Neural crest cell (in vitro differentiated cells): ENCODE results near the gene ZNF710. TPM values are rescaled to one million over a fixed set of nuclear protein-coding genes. Genes with fewer than 3 reads are reported as not detected.

Experiments used
- DNase-seq: peaks from one replicate; pipeline ENCODE4 v3.0.0; 2021; ENCODE audit warnings: low read depth, mixed read lengths, low spot score
- H3K27ac Mint-ChIP-seq: one replicate; pipeline ENCODE4 v1.8.0; 2021; ENCODE audit warnings: mild to moderate bottlenecking, mixed read lengths; ENCODE audit not compliant: unreplicated experiment
- H3K27me3 Mint-ChIP-seq: 2 replicates; pipeline ENCODE4 v1.8.0; 2021; ENCODE audit warnings: low read depth, mild to moderate bottlenecking, mixed read lengths
- H3K36me3 Mint-ChIP-seq: 2 replicates; pipeline ENCODE4 v1.8.0; 2021; ENCODE audit warnings: low read depth, mild to moderate bottlenecking, mixed read lengths
- H3K4me1 Mint-ChIP-seq: 2 replicates; pipeline ENCODE4 v1.8.0; 2021; ENCODE audit warnings: mixed read lengths
- H3K4me3 Mint-ChIP-seq: one replicate; pipeline ENCODE4 v1.8.0; 2021; ENCODE audit warnings: mild to moderate bottlenecking, mixed read lengths
- H3K9me3 Mint-ChIP-seq: 2 replicates; pipeline ENCODE4 v1.8.0; 2021; ENCODE audit warnings: mixed read lengths
- CTCF ChIP-seq: fragments of 200-600 bp; sonication (generic); conservative IDR thresholded peaks from 2 replicates; pipeline ENCODE4 v1.5.0; 2021; ENCODE audit warnings: antibody characterized with exemption, mild to moderate bottlenecking
- total RNA-seq: library from RNA; stranded (reverse); gene quantifications from 2 replicates; pipeline ENCODE4 v1.2.1, GENCODE V29; 2021

Gene ZNF710
- total RNA-seq, 1 donor from 2014 or later, result 64.4 TPM

- Mint-ChIP-seq H3K4me3 (no peak overlapping the region), H3K4me1 (peaks cover 42% of the 10 kb centered on the region), H3K27me3 (no peaks in the 10 kb centered on the region), H3K27ac (peak overlapping the region; percentile 75), H3K9me3 (no peaks in the 10 kb centered on the region), H3K36me3 (no peaks in the 10 kb centered on the region)
- TF ChIP-seq CTCF, result no peak
- no peak for DNase-seq
Measured at GRCh38 chr15:90020021-90020735, 19.1 kb downstream of the ZNF710 start.

DNA sequence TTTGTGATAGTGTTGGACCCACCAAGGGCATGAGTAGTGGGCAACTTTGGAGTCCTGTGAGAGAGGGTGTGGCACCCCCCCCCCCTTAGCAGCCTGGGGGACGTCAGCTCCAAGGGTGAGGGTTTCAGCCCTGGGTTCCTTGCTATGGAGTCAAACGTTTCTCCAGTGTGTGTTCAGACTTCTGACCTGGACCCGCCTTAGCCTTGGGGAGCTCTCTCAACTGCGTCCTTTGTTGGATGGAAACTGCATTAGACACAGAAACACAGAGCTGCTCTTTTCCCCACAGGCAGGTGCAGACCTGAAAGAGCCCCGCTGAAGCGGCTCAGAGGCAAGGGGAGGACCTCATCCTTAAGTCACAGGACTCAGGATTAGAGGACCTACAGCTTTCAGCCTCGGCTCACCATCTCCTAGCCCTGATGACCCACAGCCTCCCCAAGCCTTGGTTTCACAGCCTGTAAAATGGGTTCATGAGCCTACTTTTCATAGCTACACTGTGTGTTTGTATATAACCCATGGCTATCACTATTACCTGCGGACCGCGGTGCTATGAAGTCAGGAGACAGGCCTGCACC is 19.9 kb downstream of the ZNF710 start:
- Mint-ChIP-seq H3K36me3 (no peaks in the 10 kb centered on the region), H3K27me3 (no peaks in the 10 kb centered on the region), H3K9me3 (no peaks in the 10 kb centered on the region), H3K4me3 (no peak overlapping the region), H3K4me1 (peaks cover 42% of the 10 kb centered on the region), H3K27ac (no peak overlapping the region)
- no peak for TF ChIP-seq CTCF
- no peak for DNase-seq

GRCh38 chr15:90022345-90022744 is 21.2 kb downstream of the ZNF710 start:
- no peaks in the 10 kb centered on the region for H3K36me3 Mint-ChIP-seq
- H3K4me3 Mint-ChIP-seq, result no peak overlapping the region
- no peak for DNase-seq
- peaks cover 36% of the 10 kb centered on the region for H3K4me1 Mint-ChIP-seq
- TF ChIP-seq CTCF, result no peak
- H3K27ac Mint-ChIP-seq, result no peak overlapping the region
- H3K27me3 Mint-ChIP-seq, result no peaks in the 10 kb centered on the region
- H3K9me3 Mint-ChIP-seq, result no peaks in the 10 kb centered on the region

DNA sequence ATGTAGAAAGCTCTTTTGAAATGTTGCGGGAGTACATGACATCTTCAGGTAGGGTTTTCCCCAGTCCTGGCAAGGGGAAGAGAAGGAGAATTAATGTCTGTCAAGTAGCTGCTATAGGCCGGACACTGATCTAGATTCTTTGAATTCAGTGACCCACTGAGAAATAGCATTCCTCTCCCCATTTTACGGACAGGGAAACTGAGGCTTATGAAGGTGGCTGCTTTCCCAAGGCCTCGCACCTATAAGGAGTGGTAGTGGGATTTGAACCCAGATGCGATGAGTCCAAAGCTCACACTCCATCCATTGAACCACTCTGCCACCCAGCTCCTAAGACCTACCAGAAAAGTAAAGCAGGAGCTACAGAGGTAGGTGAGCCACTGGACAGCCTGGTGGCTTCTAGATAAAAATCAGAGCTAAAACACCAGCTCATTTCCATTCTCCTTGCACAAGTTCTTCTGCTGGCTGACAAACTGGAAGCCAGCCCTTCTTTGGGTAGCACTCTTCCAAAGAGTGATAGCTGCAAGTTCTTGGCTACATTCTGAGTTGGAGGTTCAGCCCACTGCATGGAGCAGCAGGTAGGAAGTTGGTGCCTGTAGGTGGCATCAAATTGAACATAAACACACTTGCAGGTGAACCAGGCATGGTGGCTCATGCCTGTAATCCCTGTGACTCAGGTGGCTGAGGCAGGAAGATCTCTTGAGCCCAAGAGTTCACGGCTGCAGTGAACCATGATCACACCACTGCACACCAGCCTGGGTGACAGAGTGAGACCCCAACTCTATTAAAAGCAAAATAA is 22.0 kb downstream of the ZNF710 start:
- H3K27me3 Mint-ChIP-seq, result no peaks in the 10 kb centered on the region
- no peak for DNase-seq
- H3K36me3 Mint-ChIP-seq, result no peaks in the 10 kb centered on the region
- H3K4me3 Mint-ChIP-seq, result no peak overlapping the region
- H3K9me3 Mint-ChIP-seq, result no peaks in the 10 kb centered on the region
- TF ChIP-seq CTCF, result no peak
- H3K4me1 Mint-ChIP-seq, result peaks cover 29% of the 10 kb centered on the region
- H3K27ac Mint-ChIP-seq, result no peak overlapping the region

DNA sequence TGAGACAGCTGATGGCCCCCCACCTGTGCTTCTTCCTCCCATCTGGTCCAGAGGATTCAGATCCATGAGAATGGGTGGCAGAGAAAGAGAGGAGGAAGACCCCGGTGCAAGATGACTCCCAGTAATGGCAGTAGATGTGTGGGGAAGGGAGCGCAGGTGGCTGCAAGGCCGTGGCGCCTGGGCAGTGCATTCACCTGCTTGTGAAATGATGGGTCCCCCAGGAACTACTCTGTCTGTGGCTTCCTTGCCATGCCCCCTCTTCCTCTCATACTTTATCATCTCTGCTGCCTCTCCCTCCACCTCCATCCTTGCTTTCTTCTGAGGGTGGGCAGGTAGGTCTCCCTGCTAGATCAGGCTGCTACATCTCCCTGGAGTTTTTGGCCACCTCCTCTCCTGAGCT is 23.3 kb downstream of the ZNF710 start:
- Mint-ChIP-seq H3K9me3 (no peaks in the 10 kb centered on the region), H3K27me3 (no peaks in the 10 kb centered on the region), H3K4me3 (no peak overlapping the region), H3K36me3 (peaks cover 6% of the 10 kb centered on the region), H3K4me1 (peaks cover 27% of the 10 kb centered on the region), H3K27ac (peak overlapping the region; percentile 28)
- no peak for DNase-seq
- TF ChIP-seq CTCF, result no peak
